Gastrocnemius medialis (tissue), 4 donors: Measurements from ENCODE around the gene RAB20. TPM values are rescaled to one million over a fixed set of nuclear protein-coding genes. Genes with fewer than 3 reads are reported as not detected.
A peak's percentile ranks its signal among the peaks of the same experiment; 100 is the strongest.

ENCODE experiments used
- ATAC-seq, 2 donors: fragments of 150-250 bp; one replicate each; pipeline ENCODE4 v1.9.1; 2016
- DNase-seq, 2 donors: peaks; one replicate each; pipeline ENCODE4 v3.0.0-alpha.2; 2019
- H3K27ac ChIP-seq, 4 donors: fragments of 200-600 bp; sonication (generic); 1 replicate in 1 of 4; 2 replicates in 3 of 4; pipeline ENCODE4 v1.5.1; 2016 to 2018; ENCODE audit warnings: mild to moderate bottlenecking in 2 of 4, moderate library complexity in 1 of 4
- H3K27me3 ChIP-seq, 3 donors: fragments of 200-600 bp; sonication (generic) in 2 of 3; 1 replicate in 1 of 3; 2 replicates in 2 of 3; pipeline versions ENCODE4 v1.5.1 to v1.6.0; 2016 to 2019; ENCODE audit warnings: mild to moderate bottlenecking in 1 of 3, moderate library complexity in 1 of 3
- H3K36me3 ChIP-seq, 2 donors: fragments of 200-600 bp; sonication (generic) in 1 of 2; one replicate each; pipeline ENCODE4 v1.5.1; 2017 to 2018
- H3K4me1 ChIP-seq, 2 donors: fragments of 200-600 bp; sonication (generic) in 1 of 2; one replicate each; pipeline ENCODE4 v1.5.1; 2016 to 2017; ENCODE audit warnings: mild to moderate bottlenecking in 2 of 2
- H3K4me3 ChIP-seq, 4 donors: fragments of 200-600 bp; sonication (generic) in 3 of 4; 1 replicate in 1 of 4; 2 replicates in 3 of 4; pipeline ENCODE4 v1.5.1; 2016 to 2019; ENCODE audit warnings: mild to moderate bottlenecking in 2 of 4
- H3K9me3 ChIP-seq, 3 donors: fragments of 200-600 bp; sonication (generic) in 2 of 3; 1 replicate in 1 of 3; 2 replicates in 2 of 3; pipeline ENCODE4 v1.5.1; 2016 to 2019
- POLR2A ChIP-seq, 2 donors: fragments of 450-650 bp; IDR thresholded peaks; one replicate each; pipeline ENCODE4 v1.6.1; 2017; ENCODE audit warnings: antibody characterized with exemption in 2 of 2, mild to moderate bottlenecking in 2 of 2, moderate library complexity in 2 of 2
- in situ Hi-C, 4 donors: fragments of 200-750 bp; cut with MboI; loops; one replicate each; pipeline versions ENCODE4 v1.15.0 to v1.8.0; 2017; ENCODE audit warnings: low sequenced_read_pairs in 4 of 4
- intact Hi-C: fragments of 100-400 bp; cut with DNase I; formaldehyde crosslinking; loops from one replicate; pipeline ENCODE4 v1.15.1; 2023; ENCODE audit warnings: low total_unique reads
- total RNA-seq, 4 donors: library from RNA; depleted of rRNA; stranded (reverse); fragments of >200 nt; gene quantifications; one replicate each; pipeline versions ENCODE4 v1.1.0 to v1.2.3, GENCODE V29; 2016
- TF ChIP-seq, protein P1 (sequence below), 5 experiments: fragments of 450-650 bp in 3 of 5; fragments of 200-600 bp in 2 of 5; sonication (generic) in 2 of 5; IDR thresholded peaks in 4 of 5; conservative IDR thresholded peaks in 1 of 5; 1 replicate in 4 of 5; 2 replicates in 1 of 5; pipeline ENCODE4 v1.5.1; 2016 to 2019; ENCODE audit warnings: antibody characterized with exemption in 5 of 5, mild to moderate bottlenecking in 3 of 5, moderate library complexity in 3 of 5

The RAB20 gene
- total RNA-seq, 4 donors from 2014 or later, result 0.31 to 9.1 (median 2.0) TPM

DNA sequence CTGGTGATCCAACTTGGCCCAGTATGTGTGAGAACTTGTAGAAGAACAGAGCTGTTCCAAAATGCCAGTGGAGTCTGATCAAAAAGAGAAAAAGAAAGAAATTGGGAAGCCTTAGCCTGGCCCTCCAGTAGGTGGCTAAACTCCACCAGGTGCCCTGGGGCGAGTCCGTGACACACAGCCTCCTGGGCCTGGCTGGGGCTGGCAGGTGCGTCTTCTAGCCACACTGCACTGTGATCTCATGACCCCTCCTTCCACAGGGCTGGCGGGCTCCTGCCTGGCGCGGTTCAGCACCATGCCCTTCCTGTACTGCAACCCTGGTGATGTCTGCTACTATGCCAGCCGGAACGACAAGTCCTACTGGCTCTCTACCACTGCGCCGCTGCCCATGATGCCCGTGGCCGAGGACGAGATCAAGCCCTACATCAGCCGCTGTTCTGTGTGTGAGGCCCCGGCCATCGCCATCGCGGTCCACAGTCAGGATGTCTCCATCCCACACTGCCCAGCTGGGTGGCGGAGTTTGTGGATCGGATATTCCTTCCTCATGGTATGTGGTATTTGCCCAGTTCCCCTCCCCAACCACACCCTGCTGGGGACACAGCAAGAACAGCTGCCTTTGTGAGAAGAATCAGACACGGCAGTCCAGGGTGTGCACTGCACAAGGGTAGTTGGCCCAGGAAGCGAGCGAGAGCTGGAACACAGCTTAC, 53.7 kb downstream of the RAB20 start:
- Histone ChIP-seq H3K27me3 (no peaks in the 10 kb centered on the region), H3K27ac (peak overlapping the region; percentile 75 to 85 (median 80)), H3K9me3 (no peaks in the 10 kb centered on the region), H3K4me3 (no peak overlapping the region), H3K4me1 (peaks cover 11 to 12% of the 10 kb centered on the region in 2 donors), H3K36me3 (peaks cover 0 to 28% of the 10 kb centered on the region in 2 donors)
- DNase-seq (peak; percentile 50 to 84), ATAC-seq (peak; percentile 53 to 59)
- in situ Hi-C loops, result no loop called here
- TF ChIP-seq, protein P1, sequence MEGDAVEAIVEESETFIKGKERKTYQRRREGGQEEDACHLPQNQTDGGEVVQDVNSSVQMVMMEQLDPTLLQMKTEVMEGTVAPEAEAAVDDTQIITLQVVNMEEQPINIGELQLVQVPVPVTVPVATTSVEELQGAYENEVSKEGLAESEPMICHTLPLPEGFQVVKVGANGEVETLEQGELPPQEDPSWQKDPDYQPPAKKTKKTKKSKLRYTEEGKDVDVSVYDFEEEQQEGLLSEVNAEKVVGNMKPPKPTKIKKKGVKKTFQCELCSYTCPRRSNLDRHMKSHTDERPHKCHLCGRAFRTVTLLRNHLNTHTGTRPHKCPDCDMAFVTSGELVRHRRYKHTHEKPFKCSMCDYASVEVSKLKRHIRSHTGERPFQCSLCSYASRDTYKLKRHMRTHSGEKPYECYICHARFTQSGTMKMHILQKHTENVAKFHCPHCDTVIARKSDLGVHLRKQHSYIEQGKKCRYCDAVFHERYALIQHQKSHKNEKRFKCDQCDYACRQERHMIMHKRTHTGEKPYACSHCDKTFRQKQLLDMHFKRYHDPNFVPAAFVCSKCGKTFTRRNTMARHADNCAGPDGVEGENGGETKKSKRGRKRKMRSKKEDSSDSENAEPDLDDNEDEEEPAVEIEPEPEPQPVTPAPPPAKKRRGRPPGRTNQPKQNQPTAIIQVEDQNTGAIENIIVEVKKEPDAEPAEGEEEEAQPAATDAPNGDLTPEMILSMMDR (IDR thresholded peaks at IDR 0.05 in 4 of 5, conservative IDR thresholded peaks at IDR 0.05 in 1 of 5), result peak; percentile 21 to 54 (median 26)
- peak in 1 of 2 donors; percentile 27 for TF ChIP-seq POLR2A (IDR thresholded peaks at IDR 0.05)
- intact Hi-C loops, result no loop called here

DNA sequence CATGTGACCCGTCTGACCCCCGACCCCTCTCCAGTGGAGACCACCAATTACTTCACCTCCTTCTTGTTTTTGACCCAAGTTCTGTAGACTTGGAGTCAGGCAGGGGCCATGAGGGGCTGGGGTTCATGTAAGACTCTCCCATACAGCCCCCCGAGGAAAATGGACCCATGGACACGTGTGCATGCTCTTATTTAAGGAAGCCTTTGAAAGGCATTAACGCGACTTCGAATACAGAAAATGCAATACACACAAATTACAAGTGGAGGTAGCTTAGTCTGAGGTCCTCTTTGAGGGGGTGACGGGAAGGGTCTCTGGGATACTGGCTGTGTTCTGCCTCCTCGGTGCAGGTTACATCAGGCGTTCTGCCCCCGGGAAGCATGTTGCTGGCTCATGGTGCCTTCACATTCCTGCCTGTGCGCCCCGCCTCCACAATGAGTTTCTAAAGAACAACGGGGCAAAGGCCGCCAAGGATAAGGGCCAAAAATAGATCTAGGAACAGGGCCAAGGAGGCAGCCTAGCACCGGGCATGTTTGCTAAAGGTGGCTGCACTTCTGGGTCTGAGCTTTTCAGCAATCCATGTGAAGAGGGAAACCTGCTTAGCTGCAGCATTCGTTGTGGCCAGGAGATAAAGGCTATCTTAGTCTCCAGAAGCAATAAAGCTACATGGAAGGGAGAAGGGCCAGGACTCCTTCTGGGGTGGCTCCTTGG, 54.5 kb downstream of the RAB20 start:
- H3K27me3 ChIP-seq, result no peaks in the 10 kb centered on the region
- DNase-seq (peak in 1 of 2 donors; percentile 81), ATAC-seq (peak; percentile 46 to 73)
- no peaks in the 10 kb centered on the region for H3K9me3 ChIP-seq
- peak overlapping the region; percentile 75 to 85 (median 80) for H3K27ac ChIP-seq
- TF ChIP-seq POLR2A (IDR thresholded peaks at IDR 0.05), result no peak
- TF ChIP-seq, protein P1 (IDR thresholded peaks at IDR 0.05 in 4 of 5, conservative IDR thresholded peaks at IDR 0.05 in 1 of 5), result no peak
- H3K4me3 ChIP-seq, result no peak overlapping the region
- intact Hi-C loops (no loop called here), in situ Hi-C loops (no loop called here)
- peaks cover 11 to 12% of the 10 kb centered on the region in 2 donors for H3K4me1 ChIP-seq
- peaks cover 0 to 26% of the 10 kb centered on the region in 2 donors for H3K36me3 ChIP-seq

DNA sequence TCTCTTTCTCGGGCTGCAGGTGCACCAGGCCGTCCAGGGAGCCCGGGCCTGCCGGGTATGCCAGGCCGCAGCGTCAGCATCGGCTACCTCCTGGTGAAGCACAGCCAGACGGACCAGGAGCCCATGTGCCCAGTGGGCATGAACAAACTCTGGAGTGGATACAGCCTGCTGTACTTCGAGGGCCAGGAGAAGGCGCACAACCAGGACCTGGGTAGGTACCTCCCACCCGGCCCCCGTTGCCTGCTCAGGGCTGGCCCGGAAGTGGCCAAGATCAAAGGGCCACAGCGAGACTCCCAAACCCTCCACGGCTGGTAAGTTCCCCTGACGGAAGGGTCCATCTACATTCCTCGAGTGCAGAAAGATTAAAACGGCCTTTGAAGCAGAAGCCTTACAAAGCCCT, 55.1 kb downstream of the RAB20 start:
- Histone ChIP-seq H3K36me3 (peaks cover 0 to 23% of the 10 kb centered on the region in 2 donors), H3K4me1 (peaks cover 11 to 12% of the 10 kb centered on the region in 2 donors), H3K9me3 (no peaks in the 10 kb centered on the region), H3K4me3 (no peak overlapping the region), H3K27me3 (no peaks in the 10 kb centered on the region), H3K27ac (peak overlapping the region in 3 of 4 donors; percentile 75 to 85 (median 79))
- in situ Hi-C loops (no loop called here), intact Hi-C loops (no loop called here)
- ATAC-seq (no peak), DNase-seq (no peak)
- TF ChIP-seq POLR2A (IDR thresholded peaks at IDR 0.05), result no peak
- TF ChIP-seq, protein P1 (IDR thresholded peaks at IDR 0.05 in 4 of 5, conservative IDR thresholded peaks at IDR 0.05 in 1 of 5), result no peak

DNA sequence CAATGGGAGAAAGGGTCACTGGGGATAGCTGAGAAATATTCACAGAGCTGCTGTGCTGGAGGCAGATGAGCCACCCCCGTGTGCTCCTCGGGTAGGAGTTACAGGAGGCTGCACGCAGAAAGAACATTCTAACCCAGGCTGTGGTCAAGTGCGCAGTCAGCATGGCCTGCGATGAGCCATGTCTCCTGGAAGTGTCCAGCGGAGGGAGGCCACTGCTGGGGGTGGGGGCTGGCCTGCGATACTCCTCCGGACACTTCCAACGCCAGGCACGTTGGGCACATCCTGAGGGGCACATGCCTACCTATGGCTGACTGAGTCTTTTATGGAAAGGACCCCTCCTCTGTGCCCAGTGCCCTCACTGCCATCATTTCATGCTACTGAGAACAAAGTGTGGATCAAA, 55.9 kb downstream of the RAB20 start:
- in situ Hi-C loops, result no loop called here
- Histone ChIP-seq H3K4me3 (no peak overlapping the region), H3K27ac (no peak overlapping the region), H3K9me3 (no peaks in the 10 kb centered on the region), H3K4me1 (peaks cover 11 to 12% of the 10 kb centered on the region in 2 donors), H3K36me3 (peaks cover 0 to 23% of the 10 kb centered on the region in 2 donors), H3K27me3 (no peaks in the 10 kb centered on the region)
- no peak for TF ChIP-seq POLR2A (IDR thresholded peaks at IDR 0.05)
- TF ChIP-seq, protein P1 (IDR thresholded peaks at IDR 0.05 in 4 of 5, conservative IDR thresholded peaks at IDR 0.05 in 1 of 5), result no peak
- DNase-seq (no peak), ATAC-seq (no peak)
- intact Hi-C loops, result no loop called here
